ENCODE data around the gene HAAO. TPM values are rescaled to one million over a fixed set of nuclear protein-coding genes. Genes with fewer than 3 reads are reported as not detected.

HAAO gene
- total RNA-seq, 1 experiment from 2014 or later: not detected

- POLR2A ChIA-PET (ENCODE audit: unreplicated experiment): no interaction called here
- Histone ChIP-seq H3K4me2 (ENCODE audit: low read length) (no peak overlapping the region), H3F3A (ENCODE audit: low read length, unreplicated experiment) (no peaks in the 10 kb centered on the region), H3K27ac (ENCODE audit: low read length) (no peak overlapping the region), H3K9me2 (replicated peaks; ENCODE audit: low read length) (no peaks in the 10 kb centered on the region), H3K4me3 (ENCODE audit: low read length) (no peak overlapping the region), H4K20me1 (ENCODE audit: low read length) (no peaks in the 10 kb centered on the region), H3K79me2 (ENCODE audit: low read length) (no peaks in the 10 kb centered on the region), H3K36me3 (ENCODE audit: low read depth, low read length) (no peaks in the 10 kb centered on the region), H3K4me1 (ENCODE audit: insufficient read depth, low read length) (no peaks in the 10 kb centered on the region), H3K27me3 (ENCODE audit: low read length) (no peaks in the 10 kb centered on the region), H3K9ac (ENCODE audit: low read length) (no peak overlapping the region), H3K9me3 (ENCODE audit: low read length) (no peaks in the 10 kb centered on the region), H2AFZ (ENCODE audit: low read length) (no peak overlapping the region)
- TF ChIP-seq EZH2 (IDR thresholded peaks at IDR 0.05; ENCODE audit: low read length, unreplicated experiment) (no peak), CTCF (conservative IDR thresholded peaks at IDR 0.05; ENCODE audit: low read depth, low read length) (no peak), EZH2phosphoT487 (IDR thresholded peaks at IDR 0.05; ENCODE audit: borderline replicate concordance, low read length) (no peak)
- ATAC-seq (no peak), DNase-seq (no peak)
- intact Hi-C loops (cut with micrococcal nuclease): no loop called here
- CTCF ChIA-PET: no interaction called here
- no TSS peak for BruUV-seq (replicated peaks)
Observed at GRCh38 chr2:42726680-42727079, 65.7 kb downstream of the HAAO start.

DNA sequence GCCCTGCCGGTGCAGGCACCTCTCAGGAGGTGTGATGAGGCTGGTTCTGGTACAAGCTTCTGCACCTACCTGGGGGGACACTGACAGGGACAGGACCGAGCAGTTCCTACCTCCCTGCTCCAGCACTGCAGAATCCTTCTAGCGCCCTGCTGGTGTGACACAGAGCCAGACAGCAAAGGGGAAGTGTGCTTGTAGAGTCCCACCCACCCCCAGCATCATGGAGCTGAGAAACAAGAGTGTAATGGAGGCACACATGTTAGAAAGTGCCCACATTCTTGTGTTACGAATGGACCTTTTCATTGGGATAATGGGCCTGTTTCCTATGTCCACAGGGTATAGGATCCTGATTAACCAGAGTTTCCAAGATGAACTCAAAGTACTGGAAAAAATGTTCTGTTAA, 66.7 kb downstream of the HAAO start:
- Histone ChIP-seq H3K27me3 (ENCODE audit: low read length) (no peaks in the 10 kb centered on the region), H3K4me1 (ENCODE audit: insufficient read depth, low read length) (no peaks in the 10 kb centered on the region), H3K4me3 (ENCODE audit: low read length) (no peak overlapping the region), H3K9me3 (ENCODE audit: low read length) (no peaks in the 10 kb centered on the region), H4K20me1 (ENCODE audit: low read length) (no peaks in the 10 kb centered on the region), H2AFZ (ENCODE audit: low read length) (no peak overlapping the region), H3K79me2 (ENCODE audit: low read length) (no peaks in the 10 kb centered on the region), H3K36me3 (ENCODE audit: low read depth, low read length) (no peaks in the 10 kb centered on the region), H3K9me2 (replicated peaks; ENCODE audit: low read length) (no peaks in the 10 kb centered on the region), H3F3A (ENCODE audit: low read length, unreplicated experiment) (no peaks in the 10 kb centered on the region), H3K27ac (ENCODE audit: low read length) (no peak overlapping the region), H3K4me2 (ENCODE audit: low read length) (no peak overlapping the region), H3K9ac (ENCODE audit: low read length) (no peak overlapping the region)
- CTCF ChIA-PET: no interaction called here
- ATAC-seq: no peak
- POLR2A ChIA-PET (ENCODE audit: unreplicated experiment): interaction anchor here (0.7 kb wide), 1 partner anchor 147 kb away, joined by 5 read pairs; no protein-coding TSS in a partner anchor
- TF ChIP-seq EZH2 (IDR thresholded peaks at IDR 0.05; ENCODE audit: low read length, unreplicated experiment): no peak
- no TSS peak for BruUV-seq (replicated peaks)
- intact Hi-C loops (cut with micrococcal nuclease): no loop called here
- no peak for DNase-seq

DNA sequence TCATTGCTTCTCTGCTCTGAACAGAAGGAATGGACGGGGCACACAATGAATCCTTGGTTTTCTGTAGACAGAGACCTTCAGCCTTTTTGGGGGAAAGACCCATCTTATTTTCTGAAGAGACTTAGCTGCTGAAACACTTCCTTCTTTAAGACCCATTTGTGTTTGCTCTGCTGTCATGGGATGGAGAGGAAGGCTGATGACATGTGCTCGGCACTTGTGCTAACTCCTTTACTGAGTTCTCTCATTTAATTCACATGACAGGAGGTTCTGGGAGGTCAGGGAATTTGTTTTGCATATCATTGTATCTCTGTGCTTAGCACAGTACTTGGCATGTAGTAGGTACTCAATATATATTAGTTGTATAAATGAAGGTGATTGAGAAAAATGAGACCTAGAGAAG, 67.5 kb downstream of the HAAO start:
- TF ChIP-seq CTCF (conservative IDR thresholded peaks at IDR 0.05; ENCODE audit: low read depth, low read length) (no peak), EZH2phosphoT487 (IDR thresholded peaks at IDR 0.05; ENCODE audit: borderline replicate concordance, low read length) (no peak), EZH2 (IDR thresholded peaks at IDR 0.05; ENCODE audit: low read length, unreplicated experiment) (no peak)
- Histone ChIP-seq H3K9me2 (replicated peaks; ENCODE audit: low read length) (no peaks in the 10 kb centered on the region), H3K36me3 (ENCODE audit: low read depth, low read length) (no peaks in the 10 kb centered on the region), H3F3A (ENCODE audit: low read length, unreplicated experiment) (no peaks in the 10 kb centered on the region), H3K27me3 (ENCODE audit: low read length) (no peaks in the 10 kb centered on the region), H3K4me3 (ENCODE audit: low read length) (no peak overlapping the region), H3K9ac (ENCODE audit: low read length) (no peak overlapping the region), H2AFZ (ENCODE audit: low read length) (no peak overlapping the region), H3K4me2 (ENCODE audit: low read length) (no peak overlapping the region), H4K20me1 (ENCODE audit: low read length) (no peaks in the 10 kb centered on the region), H3K9me3 (ENCODE audit: low read length) (no peaks in the 10 kb centered on the region), H3K4me1 (ENCODE audit: insufficient read depth, low read length) (no peaks in the 10 kb centered on the region), H3K27ac (ENCODE audit: low read length) (no peak overlapping the region), H3K79me2 (ENCODE audit: low read length) (no peaks in the 10 kb centered on the region)
- no peak for DNase-seq
- ATAC-seq: no peak
- intact Hi-C loops (cut with micrococcal nuclease): no loop called here
- ChIA-PET CTCF (no interaction called here), POLR2A (ENCODE audit: unreplicated experiment) (no interaction called here)
- BruUV-seq (replicated peaks): no TSS peak
